GM12891 (cell line): ENCODE data around the gene TSPAN9.

Experiments used
- DNase-seq: peaks from one replicate; pipeline ENCODE4 v3.0.0; 2011; ENCODE audit warnings: low spot score; ENCODE audit not compliant: insufficient read length
- FAIRE-seq: peaks from 2 replicates; lab custom pipeline; 2011; peaks lifted over from hg19 to GRCh38; lab: Jason Lieb, UNC
- PAX5 ChIP-seq: IDR thresholded peaks from 2 replicates; pipeline ENCODE4 v1.6.1; 2011; ENCODE audit warnings: low read length, moderate library complexity, mild to moderate bottlenecking; ENCODE audit not compliant: insufficient read depth, severe bottlenecking
- POLR2A ChIP-seq: IDR thresholded peaks from 2 replicates; pipeline ENCODE4 v1.6.1; 2011; ENCODE audit warnings: low read depth, low read length, control low read depth
- POLR2AphosphoS5 ChIP-seq: IDR thresholded peaks from 2 replicates; pipeline ENCODE4 v1.6.1; 2011; ENCODE audit warnings: low read depth, low read length, control low read depth
- POU2F2 ChIP-seq: IDR thresholded peaks from 2 replicates; pipeline ENCODE4 v1.6.1; 2011; ENCODE audit warnings: low read depth, mild to moderate bottlenecking, control low read depth, low read length, moderate library complexity
- SPI1 ChIP-seq: IDR thresholded peaks from 2 replicates; pipeline ENCODE4 v1.6.1; 2011; ENCODE audit warnings: low read depth, low read length, control low read depth
- TAF1 ChIP-seq: IDR thresholded peaks from 2 replicates; pipeline ENCODE4 v1.6.1; 2011; ENCODE audit warnings: low read depth, low read length, control low read depth

The TSPAN9 gene

DNA sequence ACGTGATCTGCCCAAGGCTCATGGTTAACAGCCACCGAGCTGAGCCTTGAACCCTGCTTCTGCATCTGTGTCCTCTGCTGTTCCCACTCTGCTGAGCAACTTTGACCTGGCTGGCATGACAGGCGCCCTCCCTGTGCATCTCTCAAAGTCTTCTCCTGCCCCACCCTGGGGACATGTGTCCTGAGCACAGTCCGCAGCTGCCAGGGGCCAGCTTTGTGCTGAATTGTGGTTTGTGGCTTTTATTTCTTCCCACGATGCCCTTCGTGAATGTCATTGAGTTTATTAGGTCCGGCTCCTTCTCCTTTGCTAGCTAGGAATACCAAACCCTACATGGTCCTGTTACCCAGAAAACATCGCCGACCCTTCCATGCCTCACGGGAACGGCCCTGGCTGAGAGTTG, 161.0 kb downstream of the TSPAN9 start:
- no peak for TF ChIP-seq POU2F2
- no peak for FAIRE-seq
- DNase-seq: no peak

DNA sequence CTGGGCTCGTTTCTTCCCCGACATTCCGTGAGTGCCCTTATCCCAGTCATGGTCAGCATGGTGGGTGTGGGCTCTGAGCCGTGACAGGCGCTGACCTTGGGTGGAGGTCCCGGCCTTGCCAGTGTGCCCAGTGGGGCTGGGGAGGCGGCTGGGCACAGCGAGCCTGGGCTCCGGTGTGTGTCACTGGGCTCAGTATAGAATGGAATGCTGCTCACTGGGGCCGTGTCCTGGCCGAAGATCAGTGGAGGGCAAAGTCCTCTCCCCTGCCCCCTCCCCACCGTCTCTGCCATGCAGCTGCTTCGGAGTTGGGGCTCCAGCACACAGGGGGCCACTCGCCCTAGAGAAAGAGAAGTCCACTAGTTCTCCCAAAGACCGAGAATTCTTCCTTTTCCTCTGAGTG, 164.4 kb downstream of the TSPAN9 start:
- TF ChIP-seq POLR2AphosphoS5 (no peak), TAF1 (no peak), POU2F2 (no peak), SPI1 (no peak), PAX5 (no peak), POLR2A (no peak)
- DNase-seq (no peak), FAIRE-seq (no peak)

DNA sequence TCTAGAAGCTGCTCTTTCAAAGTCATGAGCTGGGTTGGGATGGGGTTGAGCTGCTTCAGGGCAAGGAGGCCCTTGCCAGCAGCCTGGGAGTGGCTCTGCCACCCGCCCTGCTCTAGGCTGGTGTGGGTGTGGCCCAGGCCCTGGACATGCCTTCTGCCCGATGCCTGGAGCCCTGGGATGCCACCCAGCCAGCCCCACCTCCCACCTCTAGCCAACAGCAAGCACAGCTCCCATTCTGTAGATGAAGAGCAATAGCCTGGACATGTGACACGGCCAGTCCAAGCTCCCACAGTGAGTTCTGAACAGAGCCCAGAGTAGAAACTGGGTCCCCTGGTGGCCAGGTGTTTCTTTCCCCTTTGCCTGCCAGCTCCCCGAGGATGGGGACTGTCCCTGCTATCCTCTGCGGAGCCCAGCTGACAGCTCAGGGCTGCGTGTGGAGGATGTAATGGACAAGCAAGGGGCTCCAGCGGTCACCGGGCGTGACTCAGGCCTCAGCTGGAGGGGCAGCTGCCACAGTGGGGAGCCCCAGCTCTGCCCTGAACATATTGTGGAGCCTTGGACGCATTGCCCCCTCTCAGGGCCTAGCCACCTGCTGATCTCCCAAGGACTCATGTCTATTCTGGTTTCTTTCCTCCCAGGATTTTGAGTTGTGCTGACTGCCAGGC, 165.2 kb downstream of the TSPAN9 start:
- DNase-seq (no peak), FAIRE-seq (no peak)
- no peak for TF ChIP-seq PAX5
- TF ChIP-seq SPI1: no peak
- TF ChIP-seq POLR2A: no peak
- no peak for TF ChIP-seq POU2F2
- no peak for TF ChIP-seq POLR2AphosphoS5
- no peak for TF ChIP-seq TAF1

DNA sequence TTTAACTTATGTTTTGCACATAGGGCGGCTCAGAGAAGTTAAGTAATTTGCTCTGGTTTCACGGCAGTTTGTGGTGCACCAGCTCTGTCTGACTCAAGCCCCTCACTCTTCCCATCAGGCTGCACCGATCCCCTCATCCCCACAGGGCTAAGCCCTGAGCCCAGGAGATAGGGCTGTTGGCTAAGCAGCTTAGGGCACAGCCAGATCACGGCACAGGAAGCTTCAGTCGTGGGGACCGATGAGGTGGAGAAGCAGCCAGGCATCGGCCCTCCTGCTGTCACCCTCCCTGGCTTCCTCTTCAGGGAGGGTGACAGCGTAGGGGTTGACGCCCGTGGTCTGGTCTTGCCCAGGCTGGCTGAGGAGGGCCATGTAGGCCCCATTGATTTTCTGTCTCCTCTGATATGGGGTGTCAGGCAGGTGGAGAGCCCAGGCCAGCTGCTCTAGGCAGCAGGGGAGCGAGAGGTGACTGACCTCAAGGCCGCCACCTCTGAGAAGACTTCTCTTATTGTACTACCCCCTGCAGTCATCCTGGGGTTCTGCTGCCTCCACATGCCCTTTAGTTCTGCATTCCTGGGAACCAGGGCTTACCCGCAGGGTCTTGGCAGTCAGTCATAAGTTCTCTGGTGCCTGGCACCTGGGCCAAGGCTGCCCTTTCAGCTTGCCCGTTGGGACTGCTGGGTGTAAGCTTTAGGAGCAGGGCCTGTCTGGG, 166.4 kb downstream of the TSPAN9 start:
- no peak for TF ChIP-seq POLR2A
- no peak for TF ChIP-seq TAF1
- no peak for TF ChIP-seq PAX5
- no peak for TF ChIP-seq POLR2AphosphoS5
- no peak for TF ChIP-seq SPI1
- no peak for TF ChIP-seq POU2F2
- no peak for FAIRE-seq
- DNase-seq: no peak

DNA sequence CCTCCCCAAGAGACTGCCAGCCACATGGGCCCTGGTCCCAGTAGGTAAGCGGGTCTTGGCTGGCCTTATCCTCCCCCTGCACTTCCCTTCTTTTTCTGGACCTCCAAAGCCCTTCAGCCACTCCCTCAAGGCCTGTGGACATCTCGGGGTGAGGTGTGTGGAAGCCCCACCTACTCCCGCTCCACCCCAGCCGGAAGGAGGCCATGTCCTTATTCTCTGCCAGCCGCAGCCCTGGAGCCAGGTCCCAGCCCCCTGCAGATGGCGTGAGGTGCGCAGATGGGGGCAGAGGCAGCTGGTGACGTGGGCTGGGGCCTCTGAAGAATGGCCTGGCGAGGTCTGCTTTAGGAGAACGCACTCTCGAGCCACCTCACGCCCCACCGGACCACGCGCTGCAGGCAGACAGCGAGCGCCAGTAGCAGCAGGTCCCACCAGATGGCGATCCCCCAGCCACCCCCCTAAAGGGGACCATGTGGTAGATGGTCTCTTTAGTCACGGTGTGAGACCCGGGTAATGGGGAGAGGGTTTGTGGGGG, 167.1 kb downstream of the TSPAN9 start:
- TF ChIP-seq TAF1 (no peak), POLR2AphosphoS5 (no peak), SPI1 (no peak)
- DNase-seq (no peak), FAIRE-seq (no peak)

DNA sequence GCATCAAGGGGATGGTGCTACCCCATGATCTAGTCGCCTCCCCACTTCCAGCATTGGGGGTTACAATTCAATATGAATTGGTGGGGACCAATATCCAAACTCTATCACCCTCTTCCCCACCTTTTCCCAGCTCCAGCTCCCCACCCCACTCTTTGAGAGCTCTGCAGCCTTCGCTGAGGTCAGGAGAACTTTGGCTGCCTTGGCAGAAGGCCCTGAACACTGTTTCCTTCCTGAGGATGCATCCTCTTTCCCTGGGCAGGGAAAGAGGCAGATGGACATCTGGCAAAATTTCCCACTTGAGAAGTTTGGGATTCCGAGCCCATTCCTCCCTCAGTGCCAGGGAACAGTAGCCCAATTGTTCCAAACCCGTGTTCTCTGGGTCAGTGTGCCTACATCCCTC, 169.1 kb downstream of the TSPAN9 start:
- DNase-seq: no peak
- FAIRE-seq: no peak
- TF ChIP-seq POU2F2 (no peak), POLR2A (no peak), POLR2AphosphoS5 (no peak), PAX5 (no peak), TAF1 (no peak), SPI1 (no peak)

DNA sequence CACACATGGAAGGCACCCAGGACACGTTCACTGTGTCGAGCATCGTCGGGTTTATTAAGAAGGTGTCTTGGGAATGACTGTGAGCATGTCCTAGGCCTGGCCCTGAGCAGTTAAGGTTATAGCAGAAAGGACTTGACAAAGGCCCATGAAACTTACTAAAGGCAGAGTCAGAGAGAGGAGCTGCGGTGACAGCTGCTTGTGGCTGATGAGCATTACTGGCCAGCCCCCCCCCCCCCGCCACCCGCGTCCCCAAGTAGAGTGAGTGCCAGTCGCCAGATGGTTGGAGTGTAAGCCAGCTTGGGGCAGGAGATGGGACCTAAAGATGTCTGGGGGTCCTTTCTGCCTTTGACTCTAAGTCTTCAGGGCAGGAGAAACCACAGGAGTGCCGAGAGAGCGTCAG, 169.9 kb downstream of the TSPAN9 start:
- no peak for DNase-seq
- TF ChIP-seq POLR2A: no peak
- no peak for TF ChIP-seq SPI1
- no peak for TF ChIP-seq POLR2AphosphoS5
- no peak for TF ChIP-seq PAX5
- TF ChIP-seq TAF1: no peak
- no peak for TF ChIP-seq POU2F2
- no peak for FAIRE-seq

DNA sequence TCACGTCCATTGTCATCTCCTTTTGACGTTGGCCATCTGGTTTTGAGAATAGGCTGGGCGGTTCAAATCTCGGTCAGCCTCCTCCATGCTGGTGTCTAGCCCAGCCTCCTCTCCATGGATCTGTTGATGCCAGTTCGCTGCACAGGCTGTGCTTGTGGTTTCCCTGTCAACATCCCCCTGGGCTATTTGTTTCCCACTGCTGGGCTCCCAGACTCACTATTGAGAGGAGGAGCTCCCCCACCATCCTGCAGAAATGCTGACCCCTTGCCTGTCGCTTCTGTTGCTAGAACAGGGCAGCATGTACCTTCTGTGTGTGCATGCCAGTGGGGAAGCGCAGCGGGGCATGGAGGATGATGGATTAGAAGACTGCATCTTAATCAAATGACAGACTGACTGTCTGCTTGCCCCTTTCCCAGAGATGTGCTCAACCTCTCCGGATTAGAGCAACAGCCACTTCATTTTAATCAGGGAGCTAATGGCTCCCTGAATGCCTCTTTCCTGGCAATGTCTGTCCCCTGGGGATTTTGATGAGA, 170.5 kb downstream of the TSPAN9 start:
- TF ChIP-seq POLR2A: no peak
- TF ChIP-seq SPI1: no peak
- TF ChIP-seq PAX5: no peak
- TF ChIP-seq POU2F2: no peak
- TF ChIP-seq POLR2AphosphoS5: no peak
- TF ChIP-seq TAF1: no peak
- no peak for DNase-seq
- FAIRE-seq: no peak

DNA sequence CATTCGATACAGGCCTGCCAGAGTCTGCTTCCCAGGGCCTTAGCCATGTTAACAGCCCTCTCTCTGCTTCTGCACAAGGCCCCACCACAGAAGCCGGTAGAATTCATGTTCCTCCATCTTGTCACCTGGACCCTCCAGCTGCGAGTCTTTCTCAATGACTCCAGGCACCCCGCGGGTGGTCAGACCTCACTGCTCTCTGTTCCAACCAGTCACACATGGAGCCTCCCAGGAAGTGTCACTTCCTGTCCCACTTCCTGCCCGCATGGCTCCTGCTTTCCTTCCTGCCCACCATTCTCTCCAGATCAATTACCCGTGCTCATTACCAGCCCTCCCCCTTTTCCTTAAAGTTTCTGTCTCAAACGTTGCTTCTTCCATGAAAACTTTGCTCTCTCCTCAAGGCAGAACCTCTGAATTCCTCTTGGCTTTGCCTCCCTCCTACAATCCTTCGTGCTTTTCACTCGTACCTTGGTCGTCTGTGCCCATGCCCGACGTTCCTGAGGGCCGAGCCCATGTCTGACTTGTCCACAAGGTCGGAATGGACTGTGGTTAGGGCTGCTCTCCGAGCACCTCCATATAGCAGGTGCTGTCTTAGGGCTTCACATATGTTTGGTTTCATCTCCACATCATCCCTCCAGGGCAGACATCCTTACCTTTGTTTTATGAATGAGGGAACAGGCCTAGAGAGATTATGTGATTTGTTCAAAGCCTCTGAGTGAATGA, 172.1 kb downstream of the TSPAN9 start:
- DNase-seq (no peak), FAIRE-seq (no peak)
- TF ChIP-seq POU2F2 (no peak), TAF1 (no peak), PAX5 (no peak), POLR2A (no peak), POLR2AphosphoS5 (no peak)

DNA sequence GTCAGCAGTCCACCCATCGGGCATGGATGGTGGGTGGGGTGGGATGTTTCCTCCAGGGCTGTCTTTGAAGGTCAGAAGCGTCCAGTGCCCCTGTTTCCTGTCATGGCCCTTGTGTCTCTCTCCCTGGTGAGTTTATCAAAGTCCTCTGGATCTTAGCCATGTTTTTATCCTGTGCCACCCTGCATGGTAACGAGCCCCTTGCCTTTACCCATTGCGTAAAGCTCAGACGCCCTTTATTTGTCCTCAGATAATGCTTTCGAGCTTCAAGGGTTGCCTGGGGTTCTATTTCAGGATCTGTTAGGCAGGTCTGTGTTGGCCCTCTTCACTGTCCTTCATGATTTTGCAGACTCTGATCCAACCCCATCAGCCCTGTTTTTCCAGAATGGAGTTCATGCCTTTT, 172.9 kb downstream of the TSPAN9 start:
- DNase-seq: no peak
- no peak for FAIRE-seq
- TF ChIP-seq POU2F2 (no peak), PAX5 (no peak), SPI1 (no peak), TAF1 (no peak), POLR2A (no peak), POLR2AphosphoS5 (no peak)
